Measurements from ENCODE around the gene USP22. TPM values are rescaled to one million over a fixed set of nuclear protein-coding genes. Genes with fewer than 3 reads are reported as not detected.

The USP22 gene
- total RNA-seq, 1 experiment from 2014 or later = 157 TPM

Other genes with a start within 250 kb of the USP22 start
- gene DHRS7B, start 84.0 kb upstream of the USP22 start, total RNA-seq (2022) = 18.0 and 21.6 TPM in 2 replicates
- 27.8 and 33.5 TPM in 2 replicates for gene TMEM11, start 171.2 kb upstream of the USP22 start, total RNA-seq (2022)
- 2.3 and 2.5 TPM in 2 replicates for gene NATD1, start 210.4 kb upstream of the USP22 start, total RNA-seq (2022)
- 25.7 and 45.2 TPM in 2 replicates for gene MAP2K3, start 241.7 kb upstream of the USP22 start, total RNA-seq (2022)

Data from MCF 10A (cell line).